Testis (tissue), 3 donors: ENCODE data around the gene B4GALT1. TPM values are rescaled to one million over a fixed set of nuclear protein-coding genes. Genes with fewer than 3 reads are reported as not detected.

ENCODE experiments used
- DNase-seq: peaks from one replicate; pipeline ENCODE4 v3.0.0-alpha.2; 2019
- H3K27ac ChIP-seq, 2 donors: fragments of 200-600 bp; sonication (generic); one replicate each; pipeline ENCODE4 v1.5.1; 2019
- H3K27me3 ChIP-seq: fragments of 200-600 bp; sonication (generic); one replicate; pipeline ENCODE4 v1.5.1; 2019
- H3K36me3 ChIP-seq: fragments of 200-600 bp; sonication (generic); one replicate; pipeline ENCODE4 v1.5.1; 2017; ENCODE audit warnings: low read depth; ENCODE audit errors: missing control alignments
- H3K4me1 ChIP-seq: fragments of 200-600 bp; sonication (generic); one replicate; pipeline ENCODE4 v1.5.1; 2019
- H3K4me3 ChIP-seq, 2 donors: fragments of 200-600 bp; sonication (generic); one replicate each; pipeline ENCODE4 v1.5.1; 2017 to 2019
- H3K9me3 ChIP-seq: fragments of 200-600 bp; sonication (generic); one replicate; pipeline ENCODE4 v1.5.1; 2017
- POLR2A ChIP-seq: fragments of 450-650 bp; IDR thresholded peaks from one replicate; pipeline ENCODE4 v1.6.1; 2017; ENCODE audit warnings: antibody characterized with exemption, mild to moderate bottlenecking, moderate library complexity
- WGBS, 2 donors: methylation state at CpG; one replicate each; pipeline ENCODE4 v1.1.5; 2018; 5-methylcytosine and 5-hydroxymethylcytosine counted together
- intact Hi-C: fragments of 100-400 bp; cut with DNase I; formaldehyde crosslinking; loops from one replicate; pipeline ENCODE4 v1.15.1; 2023; ENCODE audit warnings: low total_unique reads
- polyA plus RNA-seq: library from polyadenylated mRNA; stranded (reverse); fragments of 350-450 nt; fragmentation: Illumina TruSeq; extraction: RNeasy Lipid Tissue Mini Kit (QIAGEN cat#74804); gene quantifications from one replicate; pipeline ENCODE4 v1.2.3, GENCODE V29; 2014; ENCODE audit warnings: low read depth, low replicate concordance; ENCODE audit not compliant: insufficient read depth
- total RNA-seq, 2 donors: library from RNA; depleted of rRNA; stranded (reverse); fragments of >200 nt; gene quantifications; one replicate each; pipeline ENCODE4 v1.2.3, GENCODE V29; 2016
- TF ChIP-seq, protein P1 (sequence below), 3 experiments: fragments of 450-650 bp in 2 of 3; fragments of 200-600 bp in 1 of 3; sonication (generic) in 1 of 3; IDR thresholded peaks; one replicate each; pipeline ENCODE4 v1.5.1; 2016 to 2019; ENCODE audit warnings: antibody characterized with exemption in 3 of 3, mild to moderate bottlenecking in 2 of 3, moderate library complexity in 1 of 3

B4GALT1 gene
- total and polyA plus RNA-seq, 3 donors from 2014 or later, result 112 to 212 (median 192) TPM

GRCh38 chr9:33172256-33173238 is 5.4 kb upstream of the B4GALT1 start:
- Histone ChIP-seq H3K27ac (peak overlapping the region; percentile 79 to 84), H3K4me1 (peaks cover 46% of the 10 kb centered on the region), H3K36me3 (no peaks in the 10 kb centered on the region), H3K27me3 (no peaks in the 10 kb centered on the region), H3K4me3 (no peak overlapping the region), H3K9me3 (no peaks in the 10 kb centered on the region)
- WGBS, 2 donors, result 50 to 68% methylated on average over 8 of the region's 8 CpGs
- peak; percentile 62 for DNase-seq
- intact Hi-C loops, result no loop called here
- TF ChIP-seq, protein P1, sequence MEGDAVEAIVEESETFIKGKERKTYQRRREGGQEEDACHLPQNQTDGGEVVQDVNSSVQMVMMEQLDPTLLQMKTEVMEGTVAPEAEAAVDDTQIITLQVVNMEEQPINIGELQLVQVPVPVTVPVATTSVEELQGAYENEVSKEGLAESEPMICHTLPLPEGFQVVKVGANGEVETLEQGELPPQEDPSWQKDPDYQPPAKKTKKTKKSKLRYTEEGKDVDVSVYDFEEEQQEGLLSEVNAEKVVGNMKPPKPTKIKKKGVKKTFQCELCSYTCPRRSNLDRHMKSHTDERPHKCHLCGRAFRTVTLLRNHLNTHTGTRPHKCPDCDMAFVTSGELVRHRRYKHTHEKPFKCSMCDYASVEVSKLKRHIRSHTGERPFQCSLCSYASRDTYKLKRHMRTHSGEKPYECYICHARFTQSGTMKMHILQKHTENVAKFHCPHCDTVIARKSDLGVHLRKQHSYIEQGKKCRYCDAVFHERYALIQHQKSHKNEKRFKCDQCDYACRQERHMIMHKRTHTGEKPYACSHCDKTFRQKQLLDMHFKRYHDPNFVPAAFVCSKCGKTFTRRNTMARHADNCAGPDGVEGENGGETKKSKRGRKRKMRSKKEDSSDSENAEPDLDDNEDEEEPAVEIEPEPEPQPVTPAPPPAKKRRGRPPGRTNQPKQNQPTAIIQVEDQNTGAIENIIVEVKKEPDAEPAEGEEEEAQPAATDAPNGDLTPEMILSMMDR (IDR thresholded peaks at IDR 0.05), result no peak
- no peak for TF ChIP-seq POLR2A

GRCh38 chr9:33170464-33171415 is 3.6 kb upstream of the B4GALT1 start:
- 74 to 80% methylated on average over 11 of the region's 11 CpGs for WGBS, 2 donors
- Histone ChIP-seq H3K4me1 (peaks cover 47% of the 10 kb centered on the region), H3K27ac (peak overlapping the region; percentile 79 to 84), H3K36me3 (no peaks in the 10 kb centered on the region), H3K9me3 (no peaks in the 10 kb centered on the region), H3K4me3 (no peak overlapping the region), H3K27me3 (no peaks in the 10 kb centered on the region)
- peak; percentile 75 for DNase-seq
- intact Hi-C loops, result no loop called here
- TF ChIP-seq POLR2A, result no peak
- TF ChIP-seq, protein P1 (IDR thresholded peaks at IDR 0.05), result peak in 2 of 3 experiments; percentile 18 to 23

- Histone ChIP-seq H3K4me3 (no peak overlapping the region), H3K27ac (peak overlapping the region; percentile 96 to 99), H3K36me3 (no peaks in the 10 kb centered on the region), H3K27me3 (no peaks in the 10 kb centered on the region), H3K4me1 (peaks cover 50% of the 10 kb centered on the region), H3K9me3 (no peaks in the 10 kb centered on the region)
- no peak for DNase-seq
- WGBS, 2 donors, result 55 to 57% methylated on average over 1 of the region's 1 CpG
- intact Hi-C loops, result loop anchor here (10.0 kb wide), 1 partner anchor 84 kb away; no protein-coding TSS in a partner anchor
- no peak for TF ChIP-seq POLR2A
- TF ChIP-seq, protein P1 (IDR thresholded peaks at IDR 0.05), result no peak
These were observed 1.9 kb upstream of the B4GALT1 start for GRCh38 chr9:33168941-33169544.

DNA sequence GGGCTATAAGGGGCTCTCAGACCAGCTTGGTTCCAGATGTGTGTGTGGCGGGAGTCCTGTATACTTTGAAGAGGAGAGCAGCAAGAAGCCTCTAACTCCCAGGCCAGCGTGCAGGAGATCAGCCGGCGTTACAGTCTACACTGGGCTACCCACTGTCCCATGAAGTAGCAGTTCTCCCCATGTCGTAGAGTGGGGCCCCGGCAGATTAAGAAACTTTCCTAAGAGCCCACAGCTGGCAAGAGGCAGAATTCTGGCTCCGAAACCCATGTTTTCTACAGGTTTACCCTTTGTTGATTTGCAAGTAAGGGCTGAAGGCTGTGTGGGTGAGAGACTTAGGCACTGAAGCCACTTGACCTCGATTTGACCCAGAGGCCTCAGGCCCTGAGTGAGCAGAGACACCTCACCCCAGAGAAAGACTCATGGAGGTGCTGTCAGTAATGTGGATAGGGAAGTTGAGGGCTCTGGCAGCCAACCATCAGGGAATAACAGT is 881 bp upstream of the B4GALT1 start:
- H3K4me1 ChIP-seq, result peaks cover 58% of the 10 kb centered on the region
- 8 to 27% methylated on average over 5 to 8 of the region's 8 CpGs for WGBS, 2 donors
- H3K27ac ChIP-seq, result peak overlapping the region; percentile 96 to 99
- no peaks in the 10 kb centered on the region for H3K36me3 ChIP-seq
- intact Hi-C loops, result loop anchor here (10.0 kb wide), 1 partner anchor 83 kb away; no protein-coding TSS in a partner anchor
- no peaks in the 10 kb centered on the region for H3K27me3 ChIP-seq
- no peaks in the 10 kb centered on the region for H3K9me3 ChIP-seq
- TF ChIP-seq, protein P1 (IDR thresholded peaks at IDR 0.05), result no peak
- TF ChIP-seq POLR2A, result no peak
- peak overlapping the region; percentile 89 to 97 for H3K4me3 ChIP-seq
- no peak for DNase-seq
